Glutamatergic neuron (in vitro differentiated cells): ENCODE results near the gene TCERG1. TPM values are rescaled to one million over a fixed set of nuclear protein-coding genes. Genes with fewer than 3 reads are reported as not detected.

ENCODE experiments used
- DNase-seq: peaks from one replicate; pipeline ENCODE4 v3.0.0; 2022
- H3K27ac Mint-ChIP-seq: one replicate; pipeline ENCODE4 v1.8.0; 2020; ENCODE audit warnings: mild to moderate bottlenecking, mixed read lengths, inconsistent platforms; ENCODE audit not compliant: unreplicated experiment
- H3K27me3 Mint-ChIP-seq: one replicate; pipeline ENCODE4 v1.8.0; 2020; ENCODE audit warnings: mild to moderate bottlenecking, moderate library complexity, mixed read lengths, inconsistent platforms; ENCODE audit not compliant: unreplicated experiment
- H3K36me3 Mint-ChIP-seq: one replicate; pipeline ENCODE4 v1.8.0; 2020; ENCODE audit warnings: mild to moderate bottlenecking, mixed read lengths, inconsistent platforms; ENCODE audit not compliant: unreplicated experiment
- H3K4me1 Mint-ChIP-seq: one replicate; pipeline ENCODE4 v1.8.0; 2020; ENCODE audit warnings: mild to moderate bottlenecking, low read depth, mixed read lengths, inconsistent platforms; ENCODE audit not compliant: unreplicated experiment
- H3K4me3 Mint-ChIP-seq: one replicate; pipeline ENCODE4 v1.8.0; 2020; ENCODE audit warnings: mild to moderate bottlenecking, mixed read lengths, inconsistent platforms; ENCODE audit not compliant: unreplicated experiment
- H3K9me3 Mint-ChIP-seq: one replicate; pipeline ENCODE4 v1.8.0; 2020; ENCODE audit warnings: mild to moderate bottlenecking, moderate library complexity, mixed read lengths, inconsistent platforms; ENCODE audit not compliant: unreplicated experiment
- CTCF ChIP-seq: fragments of 200-600 bp; sonication (generic); IDR thresholded peaks from one replicate; pipeline ENCODE4 v1.5.0; 2021; ENCODE audit not compliant: partially characterized antibody, unreplicated experiment
- total RNA-seq: library from RNA; stranded (reverse); fragmentation: NEBNext Ultra II Directional; extraction: Animal tissue kit (Norgen Biotek cat#: 25700); gene quantifications from one replicate; pipeline ENCODE4 v1.2.1, GENCODE V29; 2021; ENCODE audit not compliant: unreplicated experiment

TCERG1 gene
- total RNA-seq, 1 donor from 2014 or later = 122 TPM

- TF ChIP-seq CTCF = no peak
- Mint-ChIP-seq H3K4me1 (peaks cover 4% of the 10 kb centered on the region), H3K9me3 (no peaks in the 10 kb centered on the region), H3K27me3 (no peaks in the 10 kb centered on the region), H3K36me3 (no peaks in the 10 kb centered on the region), H3K27ac (no peak overlapping the region), H3K4me3 (no peak overlapping the region)
- no peak for DNase-seq
Observed at GRCh38 chr5:146538432-146538831, 91.3 kb downstream of the TCERG1 start.

DNA sequence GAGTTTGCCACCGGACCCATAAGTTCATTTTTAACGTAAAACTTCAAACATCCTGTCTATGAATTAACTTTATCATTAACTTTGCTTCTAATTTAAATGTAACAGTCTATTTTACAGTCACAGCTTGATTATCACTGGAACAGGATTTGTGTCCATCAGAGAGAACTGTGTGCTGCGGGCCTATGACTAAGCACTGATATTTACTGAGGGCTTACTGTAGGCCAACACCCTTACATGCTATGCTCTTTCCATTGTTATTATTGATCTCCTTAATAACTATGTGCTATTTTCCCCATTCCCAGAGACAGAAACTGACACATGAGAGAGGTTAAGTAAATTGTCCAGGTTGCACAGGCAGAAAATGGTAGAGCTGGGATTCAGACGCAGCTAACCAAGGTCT lies 92.8 kb downstream of the TCERG1 start:
- no peaks in the 10 kb centered on the region for H3K9me3 Mint-ChIP-seq
- TF ChIP-seq CTCF = no peak
- no peak overlapping the region for H3K27ac Mint-ChIP-seq
- no peaks in the 10 kb centered on the region for H3K36me3 Mint-ChIP-seq
- H3K27me3 Mint-ChIP-seq = no peaks in the 10 kb centered on the region
- no peak for DNase-seq
- no peak overlapping the region for H3K4me3 Mint-ChIP-seq
- peaks cover 4% of the 10 kb centered on the region for H3K4me1 Mint-ChIP-seq

- H3K27me3 Mint-ChIP-seq = no peaks in the 10 kb centered on the region
- no peak for DNase-seq
- no peak overlapping the region for H3K27ac Mint-ChIP-seq
- no peak overlapping the region for H3K4me3 Mint-ChIP-seq
- H3K9me3 Mint-ChIP-seq = no peaks in the 10 kb centered on the region
- H3K4me1 Mint-ChIP-seq = peaks cover 4% of the 10 kb centered on the region
- H3K36me3 Mint-ChIP-seq = no peaks in the 10 kb centered on the region
- no peak for TF ChIP-seq CTCF
Observed at GRCh38 chr5:146540414-146540813, 93.3 kb downstream of the TCERG1 start.

- TF ChIP-seq CTCF = peak; percentile 90
- no peaks in the 10 kb centered on the region for H3K36me3 Mint-ChIP-seq
- peak; percentile 91 for DNase-seq
- H3K27ac Mint-ChIP-seq = no peak overlapping the region
- H3K9me3 Mint-ChIP-seq = no peaks in the 10 kb centered on the region
- H3K4me1 Mint-ChIP-seq = peaks cover 4% of the 10 kb centered on the region
- H3K4me3 Mint-ChIP-seq = no peak overlapping the region
- H3K27me3 Mint-ChIP-seq = no peaks in the 10 kb centered on the region
Observed at GRCh38 chr5:146541958-146542849, 95.1 kb downstream of the TCERG1 start.

- DNase-seq = no peak
- Mint-ChIP-seq H3K36me3 (no peaks in the 10 kb centered on the region), H3K4me1 (peaks cover 7% of the 10 kb centered on the region), H3K27me3 (no peaks in the 10 kb centered on the region), H3K9me3 (no peaks in the 10 kb centered on the region), H3K4me3 (no peak overlapping the region), H3K27ac (no peak overlapping the region)
- no peak for TF ChIP-seq CTCF
Observed at GRCh38 chr5:146544232-146544631, 97.1 kb downstream of the TCERG1 start.
